NCI-H1694 (cell line): Measurements from ENCODE around the gene CYTH1.

Source experiments
- DNase-seq: peaks from one replicate; lab custom pipeline; 2025; lab: John Stamatoyannopoulos, UW

The CYTH1 gene

DNA sequence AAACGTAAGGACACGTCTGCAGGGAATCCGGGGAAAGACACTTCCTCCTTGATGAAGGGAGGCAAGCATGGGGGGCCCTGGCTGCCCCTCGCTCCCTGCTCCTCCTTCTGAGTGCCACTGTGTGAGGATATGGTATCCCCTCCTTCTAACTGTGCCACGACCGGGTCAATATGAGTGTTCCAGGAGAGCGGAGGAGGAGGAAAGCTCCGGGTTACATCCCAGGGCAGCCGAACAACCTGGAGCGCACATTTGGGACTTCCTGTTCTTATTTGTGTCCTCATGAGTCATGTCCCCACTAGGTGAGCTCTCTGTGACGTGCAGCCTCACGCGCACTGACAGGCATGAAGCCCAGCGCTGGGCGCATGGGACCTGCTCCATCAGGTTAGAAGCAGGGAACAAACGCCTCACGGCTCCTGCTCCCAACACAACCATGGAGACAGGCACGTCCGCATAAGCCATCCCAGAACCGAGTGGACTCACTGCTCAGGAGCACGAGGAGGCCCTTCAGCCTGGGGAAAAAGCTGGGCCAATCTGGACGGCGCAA lies 112.0 kb downstream of the CYTH1 start:
- no peak for DNase-seq

DNA sequence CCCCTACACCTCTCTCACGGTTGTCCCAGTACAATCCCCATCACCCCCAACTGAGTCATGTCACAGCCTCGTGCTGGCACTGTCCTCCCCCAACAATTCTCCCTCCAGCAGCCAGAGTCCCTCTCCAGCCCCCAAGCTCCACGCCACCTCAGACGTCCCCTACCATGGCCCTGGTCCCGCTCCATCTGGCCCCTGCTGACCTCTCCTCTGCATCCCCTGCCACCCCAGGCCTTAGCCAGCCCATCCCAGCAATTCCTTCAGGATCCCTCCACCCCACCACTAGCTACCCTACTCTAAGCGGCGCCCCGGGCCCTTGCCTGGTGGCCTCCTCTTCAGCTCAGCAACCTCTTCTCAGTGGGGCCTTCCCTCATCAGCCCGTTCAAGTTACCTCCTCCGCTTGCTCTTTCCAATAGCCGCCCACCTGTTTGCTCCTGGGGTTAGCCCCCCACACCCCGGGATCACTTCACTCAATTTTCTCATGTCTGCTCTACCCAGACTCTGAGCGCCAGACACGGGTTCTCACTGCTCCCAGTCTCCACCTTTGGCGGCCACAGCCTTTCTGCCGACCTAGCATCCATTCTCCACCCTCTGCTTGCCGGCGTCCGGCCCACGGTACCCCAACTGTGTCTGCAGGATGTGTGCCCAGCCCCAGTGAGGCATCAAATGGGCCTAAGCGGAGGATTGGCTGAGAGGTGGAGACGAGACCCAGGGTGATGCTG lies 112.7 kb downstream of the CYTH1 start:
- DNase-seq: no peak

DNA sequence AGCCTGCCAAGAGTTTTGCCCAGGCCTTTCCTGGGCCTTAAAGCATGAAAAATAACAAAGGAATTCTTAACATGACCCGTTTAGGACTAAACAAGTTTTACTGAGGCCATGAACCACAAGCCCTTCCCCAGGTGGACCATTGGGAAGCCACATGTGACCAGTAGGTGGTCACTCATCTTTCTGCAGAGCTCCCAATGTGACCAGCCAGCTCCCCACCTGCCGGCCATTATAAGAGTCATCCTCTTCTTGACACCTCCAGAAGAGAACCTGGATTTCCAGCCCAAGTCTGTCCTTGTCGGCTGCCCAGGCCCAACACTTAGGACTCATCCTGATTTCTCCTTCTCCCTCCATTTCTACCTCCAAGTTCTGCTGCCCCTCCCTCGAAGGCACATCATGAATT lies 113.2 kb downstream of the CYTH1 start:
- DNase-seq: no peak

GRCh38 chr17:78667741-78668640 lies 114.1 kb downstream of the CYTH1 start:
- no peak for DNase-seq

GRCh38 chr17:78667091-78667490 lies 115.0 kb downstream of the CYTH1 start:
- DNase-seq: no peak

GRCh38 chr17:78665952-78666920 lies 115.8 kb downstream of the CYTH1 start:
- no peak for DNase-seq

- no peak for DNase-seq
Measured at GRCh38 chr17:78665387-78665951, 116.6 kb downstream of the CYTH1 start.

DNA sequence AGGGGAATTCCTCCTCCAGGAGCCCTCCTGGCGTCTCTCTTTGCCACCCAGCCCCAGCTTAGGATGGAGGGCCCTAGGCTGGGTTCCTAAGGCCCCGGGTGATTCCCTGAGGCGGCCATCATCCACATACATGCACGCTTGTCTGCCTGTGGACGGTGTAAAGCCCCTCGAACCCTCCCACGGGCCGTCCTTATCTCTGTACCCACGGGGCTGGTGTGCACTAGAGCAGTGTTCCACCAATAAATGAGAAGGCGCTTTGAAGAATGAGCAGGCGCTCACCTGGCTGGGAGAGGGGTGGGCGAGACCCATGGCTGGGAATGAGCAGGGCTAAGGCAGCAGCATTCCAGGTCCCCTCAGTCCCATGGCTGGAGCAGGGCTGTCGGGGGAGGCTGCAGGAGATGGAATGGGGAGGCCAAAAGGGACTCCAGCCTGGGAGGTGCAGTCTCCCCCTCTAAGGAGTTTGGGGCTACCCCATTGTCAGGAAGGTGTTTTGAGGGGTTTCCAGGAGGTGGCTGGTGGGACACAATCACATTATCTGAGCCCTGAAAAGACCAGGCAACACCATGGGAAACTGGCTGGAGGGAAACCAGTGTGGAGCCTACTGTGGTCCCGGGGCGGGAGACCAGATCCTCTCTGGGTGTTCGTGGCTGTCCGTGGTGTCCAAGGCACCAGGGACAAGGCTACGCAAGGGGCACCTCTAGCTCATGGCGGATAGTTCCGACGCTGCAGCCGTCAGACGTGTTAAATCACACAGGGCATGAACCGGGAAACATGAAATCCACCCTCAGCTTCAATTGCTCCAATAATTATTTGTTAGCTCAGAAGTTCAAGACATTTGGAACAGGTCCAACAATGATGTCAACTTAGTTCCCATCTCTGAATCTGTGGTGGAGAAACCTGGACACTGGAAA lies 117.3 kb downstream of the CYTH1 start:
- DNase-seq: peak; percentile 16

DNA sequence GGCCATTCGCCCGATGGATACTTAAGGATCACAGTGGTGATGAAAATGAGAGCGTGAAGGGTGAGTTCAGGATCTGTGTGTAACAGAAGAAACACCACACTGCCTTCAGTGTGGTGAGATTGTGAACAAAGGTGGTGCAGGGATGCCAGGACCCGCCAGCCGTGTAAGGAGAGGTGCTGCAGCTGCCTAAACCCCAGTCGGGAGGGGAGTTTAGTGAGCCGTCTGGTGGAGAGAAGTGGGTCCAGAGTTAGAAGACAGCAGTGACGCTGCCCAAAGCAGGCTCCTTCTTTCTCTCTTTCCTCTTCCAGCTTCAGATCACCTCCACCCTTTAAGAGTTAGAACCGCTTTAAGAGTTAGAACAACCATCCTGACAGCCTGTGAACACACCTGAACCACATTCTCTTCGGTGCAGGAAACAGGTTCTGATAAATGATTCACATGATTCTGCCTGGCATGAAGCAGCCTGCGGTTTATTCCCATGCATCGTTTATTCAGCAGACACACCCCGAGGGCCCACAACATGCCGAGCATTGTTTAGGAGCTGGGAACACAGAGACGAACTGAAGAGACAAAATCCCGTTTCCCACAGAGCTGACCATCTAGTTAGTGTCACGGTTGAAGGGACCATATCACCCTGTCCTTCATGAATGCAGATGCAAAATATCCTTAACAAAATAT lies 120.8 kb downstream of the CYTH1 start:
- DNase-seq: no peak

DNA sequence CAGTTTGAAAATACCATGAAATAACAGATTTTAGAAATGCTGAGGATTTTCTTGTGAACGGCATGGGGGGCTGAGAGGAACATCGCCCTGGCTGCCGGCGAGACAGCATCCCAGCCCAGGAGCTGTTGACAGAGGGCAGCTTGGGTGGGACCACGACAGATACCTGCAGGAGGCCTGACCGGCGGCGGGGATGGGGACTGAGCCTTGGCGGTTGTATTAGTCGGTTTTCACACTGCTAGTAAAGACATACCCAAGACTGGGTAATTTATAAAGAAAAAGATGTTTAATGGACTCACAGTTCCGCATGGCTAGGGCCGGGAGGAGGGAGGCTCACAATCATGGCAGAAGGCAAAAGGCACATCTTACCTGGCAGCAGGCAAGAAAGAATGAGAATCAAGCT lies 122.5 kb downstream of the CYTH1 start:
- DNase-seq: no peak

GRCh38 chr17:78658281-78658785 lies 123.7 kb downstream of the CYTH1 start:
- no peak for DNase-seq

- DNase-seq: no peak
Measured at GRCh38 chr17:78655251-78655940, 126.7 kb downstream of the CYTH1 start.

GRCh38 chr17:78654325-78654724 lies 127.7 kb downstream of the CYTH1 start:
- no peak for DNase-seq

GRCh38 chr17:78653382-78653781 lies 128.7 kb downstream of the CYTH1 start:
- no peak for DNase-seq

DNA sequence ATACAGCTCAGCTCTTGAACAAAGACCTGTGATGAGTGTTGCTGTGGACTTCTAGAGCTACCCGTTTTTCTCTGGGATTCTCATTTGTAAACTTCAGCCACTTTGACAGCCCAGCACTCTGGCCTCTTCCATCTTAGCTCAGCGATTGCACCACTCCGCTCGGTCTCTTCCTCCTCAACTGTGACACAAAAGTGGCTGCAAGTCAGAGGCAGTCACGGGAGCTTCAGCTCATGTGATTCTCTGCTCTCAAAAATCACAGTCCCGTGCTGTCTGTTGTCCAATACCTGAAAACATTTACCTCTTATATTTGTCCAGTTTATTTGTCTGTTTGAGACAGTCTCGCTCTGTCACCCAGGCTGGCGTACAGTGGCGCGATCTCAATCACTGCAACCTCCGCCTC lies 129.2 kb downstream of the CYTH1 start:
- DNase-seq: no peak

DNA sequence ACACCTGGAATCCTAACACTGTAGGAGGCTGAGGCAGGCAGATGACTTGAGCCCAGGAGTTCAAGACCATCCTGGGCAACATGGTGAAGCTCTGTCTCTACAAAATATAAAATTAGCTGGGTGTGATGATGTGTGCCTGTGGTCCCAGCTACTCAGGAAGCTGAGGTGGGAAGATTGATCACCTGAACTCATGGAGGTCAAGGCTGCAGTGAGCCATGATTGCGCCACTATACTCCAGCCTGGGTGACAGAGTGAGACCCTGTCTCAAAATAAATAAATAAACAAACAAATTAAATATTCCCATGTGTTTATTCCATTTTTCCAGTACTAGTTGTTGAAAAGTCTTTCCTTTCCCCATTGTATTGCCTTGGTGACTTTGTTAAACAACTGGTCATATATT lies 130.0 kb downstream of the CYTH1 start:
- no peak for DNase-seq

GRCh38 chr17:78651554-78651953 lies 130.5 kb downstream of the CYTH1 start:
- no peak for DNase-seq

DNA sequence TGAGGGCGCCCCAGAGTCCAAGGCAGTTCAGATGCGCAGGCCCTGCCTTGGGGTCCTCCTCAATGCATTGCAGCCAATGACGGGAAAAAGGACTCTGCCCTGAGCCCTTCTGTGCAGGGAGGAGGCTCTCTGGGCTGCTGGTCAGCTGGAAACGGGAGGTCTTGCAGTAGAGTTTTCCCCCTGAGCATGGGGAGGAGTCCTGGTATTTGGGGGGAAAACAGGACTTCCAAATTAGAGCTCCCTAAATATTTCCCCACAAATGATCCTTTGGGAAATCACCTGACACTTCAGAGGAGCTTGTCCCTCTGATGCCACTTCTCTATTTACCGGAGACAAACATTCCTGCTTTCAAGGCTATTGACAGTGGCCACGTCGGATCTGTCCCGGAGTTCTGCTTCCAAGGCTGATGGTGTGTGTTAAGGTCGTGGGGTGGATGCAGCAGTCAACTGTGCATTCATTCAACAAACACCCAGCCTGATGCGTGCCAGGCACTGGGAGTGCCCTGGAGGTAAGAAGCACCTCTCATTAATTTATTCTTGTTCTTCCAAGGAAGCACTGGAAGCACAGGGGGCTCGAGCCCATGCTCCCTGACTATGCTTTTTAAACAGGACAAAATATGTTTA lies 131.9 kb downstream of the CYTH1 start:
- no peak for DNase-seq

DNA sequence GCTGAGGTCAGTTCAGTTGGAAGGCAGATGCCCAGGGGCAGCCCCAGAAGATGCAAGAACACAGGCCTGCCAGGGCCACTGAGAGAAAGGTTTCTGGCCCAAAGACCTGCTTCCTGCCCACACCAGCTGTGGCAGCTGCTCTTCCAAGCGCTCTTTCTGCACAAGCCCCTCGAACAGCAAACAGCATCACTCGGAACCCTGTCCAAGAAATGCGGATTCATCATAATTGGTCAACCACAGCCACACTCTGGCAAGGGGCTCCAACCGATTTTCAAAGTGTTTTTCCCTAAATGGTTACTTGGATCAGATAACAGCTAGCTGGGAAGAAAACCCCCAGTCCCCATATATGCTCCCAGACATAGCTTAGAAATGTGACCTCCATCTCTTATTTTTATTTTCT lies 133.8 kb downstream of the CYTH1 start:
- DNase-seq: no peak
